ENCODE data around the gene WSB2.

GRCh38 chr12:118011961-118012360, 49.0 kb downstream of the WSB2 start:
- TF ChIP-seq POLR2A (IDR thresholded peaks at IDR 0.05), result no peak
- no peak for TF ChIP-seq CTCF (IDR thresholded peaks at IDR 0.05)
- no peak for TF ChIP-seq EP300 (IDR thresholded peaks at IDR 0.05)

Data from ovary (tissue), 3 donors.